HFF-Myc (cell line): ENCODE data around the gene EMC10.

ENCODE experiments used
- DNase-seq: peaks from one replicate; pipeline ENCODE4 v3.0.0-alpha.2; 2011; ENCODE audit warnings: low read depth; ENCODE audit errors: extremely low read depth
- H3K4me3 ChIP-seq: replicated peaks from 2 replicates; pipeline ENCODE4 v1.5.1; 2011; ENCODE audit warnings: low read depth, mild to moderate bottlenecking, control low read depth, low read length
- TF ChIP-seq, protein P1 (sequence below): IDR thresholded peaks from 2 replicates; pipeline ENCODE4 v1.5.1; 2012; ENCODE audit warnings: mild to moderate bottlenecking, low read depth, low read length, control low read depth; ENCODE audit errors: missing control alignments

Gene EMC10

DNA sequence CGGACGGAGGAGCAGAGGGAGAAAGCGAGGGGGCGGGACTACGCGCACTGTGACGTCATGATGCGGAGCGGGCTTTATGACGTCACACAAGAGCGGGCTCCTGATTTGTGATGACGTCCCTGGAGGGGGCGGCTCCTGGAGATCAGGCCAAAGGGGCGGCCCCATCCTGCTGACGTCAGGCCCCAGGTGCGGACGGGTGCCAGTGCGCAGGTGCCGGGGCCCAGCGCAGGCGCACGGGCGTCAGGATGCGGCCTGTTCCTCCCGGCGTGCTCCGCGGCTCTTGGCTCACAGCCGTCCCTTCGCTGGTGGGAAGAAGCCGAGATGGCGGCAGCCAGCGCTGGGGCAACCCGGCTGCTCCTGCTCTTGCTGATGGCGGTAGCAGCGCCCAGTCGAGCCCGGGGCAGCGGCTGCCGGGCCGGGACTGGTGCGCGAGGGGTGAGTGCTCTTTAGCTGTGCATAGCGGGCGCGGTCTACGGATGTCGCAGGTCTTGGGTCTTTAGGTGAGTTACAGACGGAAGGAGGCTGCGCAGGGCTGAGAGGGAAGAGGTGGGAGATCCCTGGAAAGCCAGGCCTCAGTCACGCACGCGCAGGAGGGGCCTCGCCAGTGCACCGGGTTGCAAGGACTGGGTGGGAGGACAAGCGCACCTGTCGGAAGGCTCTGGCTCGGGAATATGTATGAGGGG lies at the start of gene EMC10, which contains the start of gene GARIN5A:
EMC10 (plus strand) TSS at position 284 of the 683 bp plus-strand sequence; CDS start at position 322, 38 bp downstream.
GARIN5A (minus strand) TSS at position 625 of the 683 bp plus-strand sequence; CDS start at position 165, 460 bp downstream.
- TF ChIP-seq, protein P1, sequence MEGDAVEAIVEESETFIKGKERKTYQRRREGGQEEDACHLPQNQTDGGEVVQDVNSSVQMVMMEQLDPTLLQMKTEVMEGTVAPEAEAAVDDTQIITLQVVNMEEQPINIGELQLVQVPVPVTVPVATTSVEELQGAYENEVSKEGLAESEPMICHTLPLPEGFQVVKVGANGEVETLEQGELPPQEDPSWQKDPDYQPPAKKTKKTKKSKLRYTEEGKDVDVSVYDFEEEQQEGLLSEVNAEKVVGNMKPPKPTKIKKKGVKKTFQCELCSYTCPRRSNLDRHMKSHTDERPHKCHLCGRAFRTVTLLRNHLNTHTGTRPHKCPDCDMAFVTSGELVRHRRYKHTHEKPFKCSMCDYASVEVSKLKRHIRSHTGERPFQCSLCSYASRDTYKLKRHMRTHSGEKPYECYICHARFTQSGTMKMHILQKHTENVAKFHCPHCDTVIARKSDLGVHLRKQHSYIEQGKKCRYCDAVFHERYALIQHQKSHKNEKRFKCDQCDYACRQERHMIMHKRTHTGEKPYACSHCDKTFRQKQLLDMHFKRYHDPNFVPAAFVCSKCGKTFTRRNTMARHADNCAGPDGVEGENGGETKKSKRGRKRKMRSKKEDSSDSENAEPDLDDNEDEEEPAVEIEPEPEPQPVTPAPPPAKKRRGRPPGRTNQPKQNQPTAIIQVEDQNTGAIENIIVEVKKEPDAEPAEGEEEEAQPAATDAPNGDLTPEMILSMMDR, result no peak
- peak; percentile 70 for DNase-seq
- peak within 1 kb of the TSS; percentile 92 for H3K4me3 ChIP-seq

GRCh38 chr19:50427318-50427925 lies 48.9 kb upstream of the EMC10 start:
- TF ChIP-seq, protein P1, result no peak
- peak overlapping the region; percentile 9; the same call in 1 of the 2 replicates for H3K4me3 ChIP-seq
- no peak for DNase-seq

DNA sequence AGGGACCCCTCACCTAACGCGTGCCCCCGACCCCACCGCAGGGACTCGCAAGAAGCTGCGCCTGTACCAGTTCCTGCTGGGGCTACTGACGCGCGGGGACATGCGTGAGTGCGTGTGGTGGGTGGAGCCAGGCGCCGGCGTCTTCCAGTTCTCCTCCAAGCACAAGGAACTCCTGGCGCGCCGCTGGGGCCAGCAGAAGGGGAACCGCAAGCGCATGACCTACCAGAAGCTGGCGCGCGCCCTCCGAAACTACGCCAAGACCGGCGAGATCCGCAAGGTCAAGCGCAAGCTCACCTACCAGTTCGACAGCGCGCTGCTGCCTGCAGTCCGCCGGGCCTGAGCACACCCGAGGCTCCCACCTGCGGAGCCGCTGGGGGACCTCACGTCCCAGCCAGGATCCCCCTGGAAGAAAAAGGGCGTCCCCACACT lies 48.3 kb upstream of the EMC10 start:
- H3K4me3 ChIP-seq, result peak overlapping the region; percentile 9; the same call in 1 of the 2 replicates
- TF ChIP-seq, protein P1, result no peak

DNA sequence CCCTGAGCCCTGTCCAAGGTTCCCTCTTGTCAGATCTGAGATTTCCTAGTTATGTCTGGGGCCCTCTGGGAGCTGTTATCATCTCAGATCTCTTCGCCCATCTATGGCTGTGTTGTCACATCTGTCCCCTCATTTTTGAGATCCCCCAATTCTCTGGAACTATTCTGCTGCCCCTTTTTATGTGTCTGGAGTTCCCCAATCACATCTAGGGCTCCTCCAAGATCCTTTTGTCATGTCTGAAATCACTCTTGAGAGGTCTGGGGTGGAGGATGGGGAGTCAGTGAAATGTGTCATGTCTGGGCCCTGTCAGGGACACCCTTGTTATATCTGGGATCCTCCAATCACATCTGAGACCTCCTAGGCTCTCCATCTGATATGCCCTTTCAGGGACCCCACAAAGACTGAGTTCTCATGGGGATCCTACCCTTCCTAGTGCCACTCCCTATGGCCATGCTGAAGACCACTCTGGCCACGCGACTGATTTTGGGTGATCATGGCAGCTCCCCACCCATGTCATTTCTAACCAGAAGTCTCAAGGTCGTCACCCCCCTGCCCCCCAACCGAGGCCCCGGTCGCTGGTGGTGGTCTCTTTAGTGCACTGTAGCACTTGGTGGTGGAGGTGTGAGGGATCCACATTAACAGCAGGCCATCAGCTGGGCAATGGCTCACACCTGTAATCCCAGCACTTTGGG lies 47.4 kb upstream of the EMC10 start:
- TF ChIP-seq, protein P1, result no peak
- no peak overlapping the region for H3K4me3 ChIP-seq

More for the DNA sequence above, 48.3 kb upstream of the EMC10 start:
- DNase-seq, result peak; percentile 19

GRCh38 chr19:50430888-50431342 lies 45.4 kb upstream of the EMC10 start:
- no peak for DNase-seq
- TF ChIP-seq, protein P1, result no peak
- no peak overlapping the region for H3K4me3 ChIP-seq

More for the DNA sequence above, 47.4 kb upstream of the EMC10 start:
- no peak for DNase-seq

GRCh38 chr19:50431343-50432220 lies 44.7 kb upstream of the EMC10 start:
- DNase-seq, result no peak

More at GRCh38 chr19:50431343-50432220, 44.7 kb upstream of the EMC10 start:
- TF ChIP-seq, protein P1, result no peak
- H3K4me3 ChIP-seq, result peak overlapping the region; percentile 38
